HG03066 (cell line): ENCODE results near the gene DGKI.

ENCODE experiments used
- ATAC-seq: cut with Tn5 transposase; IDR thresholded peaks from one replicate; pipeline ENCODE4 v1.9.1; 2021; ENCODE audit warnings: low read depth; ENCODE audit not compliant: unreplicated experiment

Gene DGKI

DNA sequence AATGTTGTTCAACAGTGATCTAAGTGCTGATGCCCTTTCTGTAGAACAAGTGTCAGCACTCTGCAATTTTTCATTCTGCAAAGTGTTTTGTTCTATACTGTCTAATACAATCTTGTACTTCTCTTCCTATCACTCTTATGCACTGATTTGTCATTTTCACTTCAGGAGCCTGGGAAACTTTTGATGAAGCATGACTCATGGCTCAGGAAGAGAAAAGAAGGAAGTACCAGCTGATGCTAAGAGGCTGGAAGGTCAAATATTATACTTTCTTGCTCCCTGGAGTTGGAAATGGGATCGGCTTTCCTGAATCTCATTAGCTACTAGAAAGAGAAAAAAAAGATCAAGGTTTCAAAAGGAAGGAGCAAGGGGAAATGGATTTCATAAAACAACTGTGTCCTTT lies 45.8 kb downstream of the DGKI start:
- no peak for ATAC-seq

DNA sequence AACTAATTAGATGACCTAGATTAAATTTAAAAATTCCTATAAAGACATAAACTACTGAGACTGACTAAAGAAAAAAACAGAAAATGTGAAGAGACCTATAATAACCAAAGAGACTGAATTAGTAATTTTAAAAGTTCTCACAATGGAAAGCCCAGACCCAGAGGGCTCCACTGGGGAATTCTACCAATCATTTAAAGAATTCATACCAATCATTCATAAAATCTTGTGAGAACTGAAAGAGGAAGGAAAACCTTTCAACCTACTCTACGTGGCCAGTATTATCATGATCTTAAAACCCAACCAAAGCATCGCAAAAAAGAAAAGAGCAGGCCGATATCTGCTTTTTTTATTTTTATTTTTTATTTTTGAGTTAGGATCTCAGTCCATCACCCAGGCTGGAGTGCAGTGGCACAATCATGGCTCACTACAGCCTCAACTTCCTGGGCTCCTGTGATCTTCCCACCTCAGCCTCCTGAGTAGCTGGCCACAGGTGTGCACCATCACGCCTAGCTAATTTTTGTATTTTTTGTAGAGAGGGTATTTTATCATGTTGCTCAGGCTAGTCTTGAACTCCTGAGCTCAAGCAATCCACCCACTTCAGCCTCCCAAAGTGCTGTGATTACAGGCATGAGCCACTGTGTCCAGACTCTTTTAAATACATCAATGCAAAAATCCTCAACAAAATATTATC lies 48.6 kb downstream of the DGKI start:
- ATAC-seq: peak; percentile 80

DNA sequence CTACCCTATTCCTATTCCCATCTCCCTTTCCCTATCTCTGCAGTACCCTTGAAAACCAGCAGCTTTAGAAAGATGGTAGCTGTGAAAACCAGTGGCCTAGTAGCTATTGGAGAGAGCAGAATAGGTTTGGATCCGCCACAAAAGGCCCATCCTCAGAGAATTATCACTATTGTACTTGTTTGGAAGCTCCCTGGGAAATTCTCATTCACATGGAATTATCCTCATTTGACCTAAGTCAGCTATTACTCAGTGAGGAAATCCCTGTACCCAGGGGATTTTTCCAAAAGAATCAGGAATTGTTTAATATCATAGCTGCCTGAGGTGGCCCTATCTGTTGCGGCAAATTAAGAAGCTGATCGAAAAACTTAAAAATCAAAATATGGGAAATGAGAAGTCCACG lies 51.6 kb downstream of the DGKI start:
- no peak for ATAC-seq

DNA sequence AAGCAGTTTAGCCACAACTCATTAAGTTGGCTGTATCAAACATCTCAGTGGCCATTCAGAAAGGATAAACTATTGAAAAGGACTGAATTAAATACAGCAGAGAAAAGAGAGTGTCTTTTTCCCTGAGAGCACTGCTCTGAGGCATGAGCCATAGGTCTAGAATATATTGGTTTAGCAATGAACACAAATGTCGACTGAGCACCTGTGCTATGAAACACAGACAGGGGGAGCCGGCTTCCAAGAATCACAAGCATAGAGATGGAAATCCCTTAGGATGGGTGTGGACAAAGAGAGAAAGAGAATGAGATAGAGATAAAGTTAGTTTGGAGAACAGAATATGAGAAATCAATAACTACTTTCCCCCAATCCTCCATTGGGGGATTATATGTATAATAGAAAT lies 54.8 kb downstream of the DGKI start:
- ATAC-seq: no peak

DNA sequence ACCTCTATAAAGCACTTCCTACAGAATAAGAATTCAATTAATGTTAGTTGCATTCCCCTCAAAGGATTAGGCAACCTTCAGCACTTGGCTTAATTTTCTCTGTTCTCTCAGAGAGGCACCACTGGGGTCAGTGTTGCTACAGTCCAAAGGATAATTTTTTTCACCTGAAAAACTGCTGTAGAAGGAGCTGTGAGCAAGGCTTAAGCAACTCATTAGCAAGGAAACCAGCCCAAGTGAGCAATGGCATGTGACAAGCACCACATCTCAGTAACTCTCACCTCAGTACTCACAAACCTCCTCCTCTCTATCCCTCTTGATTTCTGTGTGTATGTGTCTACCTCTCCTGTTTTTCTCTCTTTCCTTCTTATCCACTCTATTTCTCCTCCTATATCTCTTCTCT lies 55.9 kb downstream of the DGKI start:
- ATAC-seq: no peak

DNA sequence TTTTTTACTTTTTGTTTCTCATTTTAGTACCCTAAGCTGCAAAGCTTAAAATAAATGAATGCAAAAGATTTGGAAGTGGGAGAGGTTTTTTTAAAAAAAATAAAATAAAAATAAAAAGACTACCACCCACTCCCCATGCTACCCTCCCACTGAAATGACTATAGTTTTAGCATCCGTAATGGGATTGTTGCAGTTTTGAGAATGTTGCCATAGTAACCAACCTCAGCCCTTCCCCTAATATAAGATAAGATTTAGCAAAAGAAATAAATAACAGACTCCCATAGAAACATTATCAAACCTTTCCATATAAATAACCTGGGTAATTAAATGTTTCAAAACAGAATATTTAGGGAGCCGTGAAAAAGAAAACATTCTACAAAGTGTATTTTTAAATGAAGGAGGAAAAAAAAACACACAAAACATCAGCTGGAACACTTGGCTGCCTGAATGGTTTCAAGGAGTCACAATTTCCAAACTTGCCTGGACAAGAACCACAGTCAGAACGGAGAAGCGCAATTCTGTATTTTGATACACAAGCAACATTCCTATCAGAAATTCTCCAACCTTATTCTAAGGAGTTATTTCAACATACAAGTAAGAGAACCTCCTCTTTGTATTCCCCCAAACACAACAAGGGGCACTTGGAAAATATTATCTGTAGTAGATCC lies 57.4 kb downstream of the DGKI start:
- ATAC-seq: no peak

DNA sequence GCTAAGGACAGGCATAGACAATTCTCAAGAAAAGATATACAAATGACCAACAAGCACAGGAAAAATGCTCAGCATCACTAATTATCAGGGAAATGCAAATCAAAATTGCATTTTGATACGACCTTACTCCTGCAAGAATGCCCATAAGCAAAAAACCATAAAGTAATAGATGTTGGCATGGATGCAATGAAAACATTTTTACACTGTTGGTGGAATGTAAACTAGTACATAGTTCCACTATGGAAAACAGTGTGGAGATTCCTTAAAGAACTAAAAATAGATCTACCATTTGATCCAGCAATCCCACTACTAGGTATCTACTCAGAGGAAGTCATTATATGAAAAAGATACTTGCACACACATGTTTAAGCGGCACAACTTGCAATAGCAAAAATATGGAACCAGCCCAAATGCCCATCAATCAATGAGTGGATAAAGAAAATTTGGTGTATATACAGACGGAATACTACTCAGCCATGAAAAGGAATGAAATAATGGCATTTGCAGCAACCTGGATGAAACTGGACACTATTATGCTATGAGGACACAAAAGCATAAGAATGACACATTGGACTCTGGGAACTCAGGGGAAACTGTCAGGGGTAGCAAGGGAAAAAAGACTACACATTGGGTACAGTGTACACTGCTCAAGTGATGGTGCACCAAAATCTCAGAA lies 59.3 kb downstream of the DGKI start:
- no peak for ATAC-seq

DNA sequence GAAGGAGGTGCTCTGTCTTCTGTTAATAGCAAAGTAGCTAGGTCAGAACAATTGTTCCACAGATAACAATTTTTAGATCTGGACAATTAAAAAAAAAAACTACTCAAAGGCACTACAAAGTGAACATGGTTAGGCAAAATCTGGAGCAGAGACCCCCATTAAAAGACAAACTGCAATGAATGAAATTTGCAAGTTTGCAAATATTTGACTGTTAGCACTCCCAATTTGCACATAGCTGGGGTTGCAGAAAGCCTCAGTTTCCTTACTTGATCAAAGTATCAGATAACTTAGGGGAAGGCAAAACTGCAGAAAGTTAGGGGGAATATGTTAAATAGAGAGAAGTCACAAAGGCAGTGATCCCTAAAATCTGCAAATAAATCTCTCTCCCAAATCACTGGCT lies 68.3 kb downstream of the DGKI start:
- no peak for ATAC-seq

DNA sequence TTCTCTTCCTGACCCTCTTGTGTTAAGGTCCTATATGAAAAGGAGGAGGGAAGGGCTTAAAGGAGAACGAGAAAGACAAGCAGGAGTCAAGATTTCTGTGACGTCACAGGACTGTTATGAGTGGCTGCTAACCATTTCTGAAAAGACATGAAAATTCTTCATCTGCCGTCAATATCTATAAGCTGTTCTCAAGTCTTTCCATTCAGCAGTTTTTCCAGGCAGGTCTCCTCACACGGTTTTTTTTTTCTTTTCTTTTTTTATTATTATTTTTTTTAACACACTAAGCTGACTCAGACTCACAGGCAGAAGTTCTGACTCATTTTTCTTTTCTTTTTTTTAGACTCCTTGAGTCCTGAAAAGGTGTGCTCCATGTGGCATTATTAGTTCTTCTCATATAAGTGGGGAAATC lies 72.0 kb downstream of the DGKI start:
- ATAC-seq: no peak

DNA sequence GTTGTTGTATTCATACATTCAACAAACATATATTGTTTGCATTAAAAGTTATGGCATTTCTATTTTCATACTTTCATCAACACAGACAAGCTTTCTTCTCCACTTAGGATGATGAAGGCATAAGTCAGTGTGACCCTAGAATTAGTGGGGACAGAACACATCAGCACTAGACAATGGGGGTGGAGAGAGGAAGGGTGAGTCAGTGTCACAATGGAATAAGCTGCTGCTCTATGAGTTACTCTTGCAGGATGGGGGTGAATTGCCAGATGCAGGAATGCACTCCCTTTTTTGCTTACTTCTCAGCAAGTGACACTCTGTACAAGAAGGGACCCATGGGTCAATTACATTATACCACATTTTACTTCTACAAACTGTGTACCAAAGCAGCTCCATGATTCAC lies 74.0 kb downstream of the DGKI start:
- no peak for ATAC-seq

DNA sequence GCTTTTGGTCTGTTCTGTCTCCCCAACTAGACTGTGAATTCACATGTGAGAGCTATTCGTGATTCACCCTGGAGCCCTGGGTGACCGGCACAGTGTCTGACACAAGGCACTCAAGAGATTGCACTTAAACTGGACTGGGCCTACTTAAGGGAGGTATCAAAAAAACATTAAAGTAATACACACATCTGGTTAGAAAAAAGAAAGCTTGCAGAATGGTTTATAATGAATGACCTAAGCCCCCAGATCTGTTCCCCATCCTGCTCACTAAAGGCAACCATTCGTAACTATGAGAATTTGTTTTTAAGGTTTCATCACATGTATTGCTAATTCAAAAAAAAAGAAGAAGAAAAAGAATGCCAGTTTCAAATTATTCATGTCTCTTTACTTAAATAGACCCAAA lies 74.5 kb downstream of the DGKI start:
- ATAC-seq: no peak

DNA sequence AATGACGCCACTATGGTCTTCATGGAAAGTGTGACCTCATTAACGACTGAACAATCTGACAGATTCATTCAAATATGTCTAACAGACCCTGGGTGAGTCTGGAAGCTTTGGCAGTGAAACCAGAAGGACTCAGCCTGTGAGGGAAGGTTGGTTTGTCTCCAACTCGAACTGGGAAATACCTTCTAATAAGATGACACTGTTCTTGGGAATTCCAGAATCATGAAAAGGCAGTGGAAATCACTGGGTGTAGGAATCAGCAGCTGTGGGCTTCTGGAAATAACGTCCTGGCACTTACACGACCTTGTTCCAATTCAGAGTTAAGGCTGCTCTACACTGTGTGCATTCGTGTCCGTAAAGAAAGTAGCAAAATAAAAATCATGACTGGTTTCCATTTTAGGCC lies 75.1 kb downstream of the DGKI start:
- ATAC-seq: no peak

DNA sequence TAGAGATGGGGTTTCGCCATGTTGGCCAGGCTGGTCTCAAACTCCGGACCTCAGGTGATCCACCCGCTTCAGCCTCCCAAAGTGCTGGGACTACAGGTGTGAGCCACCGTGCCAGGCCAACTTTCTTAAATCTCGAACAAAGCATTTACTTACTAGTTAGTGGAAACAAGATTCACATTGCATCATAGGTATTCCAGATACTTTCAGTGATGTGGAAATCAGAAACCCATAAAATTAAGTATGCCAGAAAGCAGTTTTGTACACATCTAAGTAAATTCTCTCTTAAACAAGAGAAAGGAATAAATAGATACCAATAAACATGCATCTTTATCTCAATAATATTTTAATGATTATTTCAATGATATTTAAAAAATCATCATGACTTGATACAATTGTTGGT lies 75.5 kb downstream of the DGKI start:
- ATAC-seq: no peak

DNA sequence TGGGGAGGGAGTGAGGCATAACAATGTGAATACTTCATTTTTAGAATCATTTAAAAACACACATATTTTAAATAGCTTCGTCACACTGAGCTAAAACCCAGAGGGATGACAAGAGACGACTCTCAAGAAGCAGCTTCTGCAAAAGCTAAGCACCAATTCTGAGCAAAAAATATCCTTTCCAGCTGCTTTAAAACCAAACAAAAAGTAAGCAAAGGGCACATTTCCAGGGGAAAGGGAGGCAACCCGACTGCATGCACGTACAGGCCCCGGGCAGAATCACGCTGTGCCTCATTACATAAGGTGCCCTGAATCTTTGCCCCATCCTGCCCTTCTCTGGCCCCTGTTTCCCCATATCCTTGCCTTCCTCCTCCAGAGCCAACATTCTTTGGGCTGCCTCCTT lies 78.4 kb downstream of the DGKI start:
- no peak for ATAC-seq

DNA sequence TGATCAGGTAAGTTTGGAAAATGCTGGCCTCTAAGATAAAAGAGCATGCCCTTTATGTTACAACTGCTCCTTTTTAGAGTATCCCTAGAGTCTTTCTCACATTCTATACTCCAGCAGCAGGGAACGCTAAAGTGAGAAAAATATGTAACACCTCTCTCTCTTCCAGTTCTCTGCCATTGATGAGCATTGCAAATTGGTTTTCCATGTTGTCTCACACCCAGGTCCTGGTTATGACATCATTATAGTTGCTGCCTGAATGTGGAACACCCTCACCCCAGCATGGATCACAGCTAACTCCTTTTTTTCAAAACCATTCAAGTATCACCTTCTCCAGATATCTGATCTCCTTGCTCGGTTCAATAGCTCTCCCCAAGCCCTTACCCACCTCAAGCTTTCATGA lies 84.4 kb downstream of the DGKI start:
- ATAC-seq: no peak

DNA sequence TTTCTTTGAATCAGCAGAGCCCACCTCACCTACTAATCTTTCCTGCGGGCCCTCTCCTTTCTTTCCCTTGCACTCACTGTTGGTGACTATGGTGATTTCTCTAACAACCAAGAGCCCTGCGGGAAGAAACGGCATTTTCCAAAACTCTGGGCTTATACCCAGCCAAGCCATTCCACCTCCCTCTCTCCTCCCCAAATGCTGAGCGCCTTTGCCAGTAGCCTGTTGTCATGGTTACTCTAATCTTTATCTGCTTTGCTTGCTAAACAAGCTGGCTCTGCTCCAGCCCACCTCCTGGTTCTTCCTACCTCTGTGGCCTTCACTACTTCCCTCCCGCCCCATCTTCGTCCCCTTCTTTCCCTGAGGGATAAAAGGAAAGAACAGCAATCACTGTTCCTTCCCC lies 86.7 kb downstream of the DGKI start:
- ATAC-seq: no peak

DNA sequence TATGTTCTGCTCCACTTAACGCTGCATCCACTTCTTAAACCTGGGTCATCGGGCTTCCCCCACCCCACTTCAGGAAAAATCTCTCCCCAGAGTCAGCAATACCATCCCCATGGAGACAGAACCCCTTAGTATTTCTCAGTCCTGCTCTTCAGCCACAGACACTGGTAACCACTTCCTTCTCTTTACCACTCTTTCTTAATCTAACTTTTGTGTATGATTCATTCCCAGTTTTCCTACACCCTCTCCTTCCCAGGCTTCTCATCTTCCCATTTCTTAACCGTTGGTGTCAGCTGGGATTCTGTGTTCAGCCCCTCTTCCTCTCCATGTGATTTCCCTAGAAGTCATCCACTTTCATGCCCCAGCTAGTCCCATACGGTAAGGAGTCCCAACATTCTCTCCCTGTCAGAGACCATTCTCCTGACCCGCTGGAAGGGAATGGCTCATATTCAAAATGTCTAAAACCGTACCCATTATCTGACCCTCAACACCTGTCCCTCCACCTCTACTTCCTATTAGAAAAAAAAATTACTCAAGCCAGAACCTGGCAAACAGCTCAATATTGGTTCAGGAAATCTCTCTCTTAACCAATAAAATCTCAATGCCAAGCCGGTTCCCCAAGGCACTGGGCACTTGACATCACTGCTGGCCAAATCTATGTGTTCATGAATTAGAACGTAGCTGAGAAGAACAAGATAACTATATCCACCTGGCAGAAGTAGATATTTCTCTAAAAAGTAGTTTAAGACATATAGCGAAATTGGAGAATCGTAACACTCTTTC lies 89.4 kb downstream of the DGKI start:
- no peak for ATAC-seq

DNA sequence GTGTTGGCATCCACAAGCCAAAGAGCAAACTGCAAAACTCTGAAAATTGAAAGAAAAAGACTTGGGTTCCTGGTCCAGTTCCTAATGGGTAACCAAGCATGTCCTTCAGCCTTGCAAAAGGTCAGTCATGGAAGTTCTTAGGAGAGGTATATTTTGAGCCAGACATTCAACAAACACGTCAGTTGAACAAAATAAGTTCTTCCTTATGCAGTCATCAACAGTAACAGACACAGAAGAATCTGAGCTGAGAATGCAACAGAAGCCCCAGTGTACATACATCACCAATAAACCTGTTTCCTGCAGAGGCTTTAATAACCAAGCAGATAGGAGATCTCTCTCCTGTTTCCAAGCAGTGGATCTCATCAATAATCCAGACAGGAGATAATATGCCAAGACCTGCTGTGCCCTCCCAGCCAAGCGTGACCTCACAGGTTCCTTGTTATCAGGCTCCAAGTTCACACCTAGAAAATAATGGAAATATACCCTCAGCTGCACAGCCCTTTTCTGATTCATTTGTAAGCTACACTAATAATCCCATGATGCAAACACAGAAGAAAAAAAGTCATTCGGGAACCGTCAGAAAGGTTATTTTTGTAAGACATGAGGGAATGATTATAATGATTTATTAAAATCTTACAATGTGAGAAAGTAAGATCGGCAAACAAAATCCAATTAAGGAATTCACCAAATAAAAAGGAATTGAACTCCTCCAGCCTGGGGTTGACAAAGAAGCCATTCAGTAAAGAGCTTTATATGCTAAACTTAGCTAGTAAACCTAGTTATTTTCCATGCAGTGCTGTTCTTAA lies 90.7 kb downstream of the DGKI start:
- no peak for ATAC-seq

DNA sequence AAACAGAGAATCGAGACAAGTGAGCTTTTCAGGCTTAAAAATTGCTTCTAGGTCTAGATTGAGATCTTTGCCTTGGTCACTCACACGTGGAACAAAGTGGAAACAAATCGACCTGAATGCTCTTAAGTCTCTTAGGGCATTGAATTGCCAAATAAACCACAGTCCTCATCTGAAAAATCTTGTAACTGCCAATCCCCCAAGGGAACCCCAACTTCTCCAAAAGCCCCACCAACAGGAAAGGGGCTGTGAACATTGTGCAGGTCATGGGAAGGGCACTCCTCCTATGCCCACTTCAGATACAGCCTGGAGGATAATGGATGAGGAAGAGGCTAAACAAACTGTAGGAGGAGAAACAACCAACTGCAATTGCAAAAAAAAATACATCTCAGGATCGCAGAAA lies 91.3 kb downstream of the DGKI start:
- ATAC-seq: no peak
